SU-DHL-6 (cell line): ENCODE measurements around the gene FRMD3.

Experiments used
- H2AFZ ChIP-seq: fragments of 200-600 bp; sonication (generic); 2 replicates; pipeline ENCODE4 v1.6.1; 2014; ENCODE audit warnings: low read depth, mild to moderate bottlenecking, moderate library complexity, mixed read lengths, antibody characterized with exemption, low read length; ENCODE audit not compliant: severe bottlenecking
- H3F3A ChIP-seq: fragments of 200-600 bp; shearing (Covaris generic); 2 replicates; pipeline ENCODE4 v1.6.0; 2016; ENCODE audit warnings: antibody characterized with exemption, mild to moderate bottlenecking; ENCODE audit not compliant: insufficient read depth
- H3K27ac ChIP-seq: fragments of 200-600 bp; sonication (generic); 2 replicates; pipeline ENCODE4 v1.5.1; 2016; ENCODE audit warnings: low read depth, mild to moderate bottlenecking, low read length, moderate library complexity, mixed read lengths
- H3K27me3 ChIP-seq: fragments of 200-600 bp; sonication (generic), shearing (Covaris generic); 2 replicates; pipeline ENCODE4 v1.6.0; 2014; ENCODE audit warnings: mild to moderate bottlenecking, low read length
- H3K36me3 ChIP-seq: fragments of 200-600 bp; sonication (generic); 2 replicates; pipeline ENCODE4 v1.6.1; 2014; ENCODE audit warnings: mild to moderate bottlenecking, low read length, mixed read lengths
- H3K4me2 ChIP-seq: fragments of 300-600, 200-600 bp; shearing (Covaris generic), sonication (generic); 2 replicates; pipeline ENCODE4 v1.6.0; 2014; ENCODE audit warnings: low read length, low read depth, mild to moderate bottlenecking; ENCODE audit not compliant: poor library complexity, severe bottlenecking
- H3K4me3 ChIP-seq: fragments of 200-600 bp; sonication (generic); 2 replicates; pipeline ENCODE4 v1.5.1; 2014; ENCODE audit warnings: antibody characterized with exemption, low read length, mild to moderate bottlenecking, mixed read lengths; ENCODE audit not compliant: insufficient read depth, poor library complexity, severe bottlenecking
- H3K79me2 ChIP-seq: fragments of 200-600 bp; sonication (generic); 2 replicates; pipeline ENCODE4 v1.6.1; 2014; ENCODE audit warnings: mild to moderate bottlenecking, low read length, moderate library complexity; ENCODE audit not compliant: insufficient read depth
- H3K9ac ChIP-seq: fragments of 200-600 bp; sonication (generic); 2 replicates; pipeline ENCODE4 v1.7.0; 2014; ENCODE audit warnings: mild to moderate bottlenecking, low read length
- H3K9me2 ChIP-seq: fragments of 200-600 bp; sonication (generic); replicated peaks from 2 replicates; pipeline ENCODE4 v1.6.1; 2014; ENCODE audit warnings: low read length; ENCODE audit not compliant: insufficient read depth
- H3K9me3 ChIP-seq: fragments of 200-600 bp; sonication (generic); 2 replicates; pipeline ENCODE4 v1.6.1; 2014; ENCODE audit warnings: low read length, mixed read lengths; ENCODE audit not compliant: insufficient read depth
- H4K20me1 ChIP-seq: fragments of 200-600 bp; sonication (generic); 2 replicates; pipeline ENCODE4 v1.6.1; 2014; ENCODE audit warnings: low read depth, mild to moderate bottlenecking, antibody characterized with exemption, low read length, moderate library complexity, mixed read lengths
- EZH2phosphoT487 ChIP-seq: fragments of 200-600 bp; sonication (generic), shearing (Covaris generic); conservative IDR thresholded peaks from 2 replicates; pipeline ENCODE4 v1.6.1; 2018; ENCODE audit warnings: mild to moderate bottlenecking, antibody characterized with exemption, low read length, moderate library complexity, mixed read lengths
- TF ChIP-seq, protein P1 (sequence below): fragments of 200-600 bp; sonication (generic); IDR thresholded peaks from one replicate; pipeline ENCODE4 v1.5.1; 2017; ENCODE audit warnings: antibody characterized with exemption, mild to moderate bottlenecking, low read length, moderate library complexity; ENCODE audit not compliant: insufficient read depth, poor library complexity, severe bottlenecking

Gene FRMD3

DNA sequence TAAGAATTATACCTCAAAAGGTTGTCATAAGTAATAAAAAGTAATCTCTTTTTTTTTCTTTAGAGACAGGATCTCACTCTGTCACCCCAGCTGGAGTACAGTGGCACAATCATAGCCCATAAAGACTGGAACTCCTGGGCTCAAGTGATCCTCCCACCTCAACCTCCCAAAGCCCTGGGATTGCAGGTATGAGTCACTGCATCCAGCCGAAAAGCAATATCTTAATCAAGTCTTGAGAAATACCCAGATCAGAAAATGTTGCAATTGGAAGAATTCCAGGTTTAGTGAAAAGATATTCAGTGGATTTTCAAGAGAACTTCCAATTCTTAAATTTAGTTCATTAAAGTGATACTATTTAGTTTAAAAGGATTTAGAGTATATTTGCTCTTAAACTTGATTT lies 43.8 kb upstream of the FRMD3 start:
- H3K9me3 ChIP-seq = no peaks in the 10 kb centered on the region
- no peaks in the 10 kb centered on the region for H3K36me3 ChIP-seq
- no peak overlapping the region for H3K4me3 ChIP-seq
- no peak overlapping the region for H3K27ac ChIP-seq
- H4K20me1 ChIP-seq = no peaks in the 10 kb centered on the region
- H3K4me2 ChIP-seq = no peak overlapping the region
- no peaks in the 10 kb centered on the region for H3K27me3 ChIP-seq
- TF ChIP-seq EZH2phosphoT487 = no peak
- TF ChIP-seq, protein P1, sequence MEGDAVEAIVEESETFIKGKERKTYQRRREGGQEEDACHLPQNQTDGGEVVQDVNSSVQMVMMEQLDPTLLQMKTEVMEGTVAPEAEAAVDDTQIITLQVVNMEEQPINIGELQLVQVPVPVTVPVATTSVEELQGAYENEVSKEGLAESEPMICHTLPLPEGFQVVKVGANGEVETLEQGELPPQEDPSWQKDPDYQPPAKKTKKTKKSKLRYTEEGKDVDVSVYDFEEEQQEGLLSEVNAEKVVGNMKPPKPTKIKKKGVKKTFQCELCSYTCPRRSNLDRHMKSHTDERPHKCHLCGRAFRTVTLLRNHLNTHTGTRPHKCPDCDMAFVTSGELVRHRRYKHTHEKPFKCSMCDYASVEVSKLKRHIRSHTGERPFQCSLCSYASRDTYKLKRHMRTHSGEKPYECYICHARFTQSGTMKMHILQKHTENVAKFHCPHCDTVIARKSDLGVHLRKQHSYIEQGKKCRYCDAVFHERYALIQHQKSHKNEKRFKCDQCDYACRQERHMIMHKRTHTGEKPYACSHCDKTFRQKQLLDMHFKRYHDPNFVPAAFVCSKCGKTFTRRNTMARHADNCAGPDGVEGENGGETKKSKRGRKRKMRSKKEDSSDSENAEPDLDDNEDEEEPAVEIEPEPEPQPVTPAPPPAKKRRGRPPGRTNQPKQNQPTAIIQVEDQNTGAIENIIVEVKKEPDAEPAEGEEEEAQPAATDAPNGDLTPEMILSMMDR = no peak
- H3K79me2 ChIP-seq = no peaks in the 10 kb centered on the region
- H3K9ac ChIP-seq = no peak overlapping the region
- H2AFZ ChIP-seq = no peak overlapping the region
- no peaks in the 10 kb centered on the region for H3K9me2 ChIP-seq
- no peaks in the 10 kb centered on the region for H3F3A ChIP-seq

DNA sequence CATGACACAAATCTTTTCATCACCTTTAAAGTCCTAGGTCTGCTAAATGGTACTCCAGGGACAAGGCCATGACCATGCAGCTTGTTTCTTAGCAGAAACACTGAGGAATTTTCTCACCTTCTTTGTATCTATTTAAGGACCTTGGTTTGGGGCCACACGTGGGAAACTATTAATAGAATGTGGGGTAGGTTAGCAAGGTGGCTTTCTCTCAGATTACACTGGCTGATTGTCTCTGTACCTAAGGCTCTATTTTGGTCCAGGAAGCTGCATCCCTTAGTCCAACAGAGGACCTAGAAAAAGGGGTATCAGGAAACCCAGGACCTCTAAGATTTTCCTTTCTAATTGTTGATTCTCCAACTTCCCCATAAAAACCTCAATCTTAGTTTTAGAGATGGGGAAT lies 36.3 kb upstream of the FRMD3 start:
- no peaks in the 10 kb centered on the region for H3K79me2 ChIP-seq
- no peaks in the 10 kb centered on the region for H3K27me3 ChIP-seq
- no peaks in the 10 kb centered on the region for H3K36me3 ChIP-seq
- H2AFZ ChIP-seq = no peak overlapping the region
- no peaks in the 10 kb centered on the region for H3K9me3 ChIP-seq
- no peaks in the 10 kb centered on the region for H3K9me2 ChIP-seq
- H3K4me3 ChIP-seq = no peak overlapping the region
- no peaks in the 10 kb centered on the region for H4K20me1 ChIP-seq
- no peak overlapping the region for H3K27ac ChIP-seq
- TF ChIP-seq, protein P1 = no peak
- TF ChIP-seq EZH2phosphoT487 = no peak
- H3K9ac ChIP-seq = no peak overlapping the region
- no peaks in the 10 kb centered on the region for H3F3A ChIP-seq
- no peak overlapping the region for H3K4me2 ChIP-seq

DNA sequence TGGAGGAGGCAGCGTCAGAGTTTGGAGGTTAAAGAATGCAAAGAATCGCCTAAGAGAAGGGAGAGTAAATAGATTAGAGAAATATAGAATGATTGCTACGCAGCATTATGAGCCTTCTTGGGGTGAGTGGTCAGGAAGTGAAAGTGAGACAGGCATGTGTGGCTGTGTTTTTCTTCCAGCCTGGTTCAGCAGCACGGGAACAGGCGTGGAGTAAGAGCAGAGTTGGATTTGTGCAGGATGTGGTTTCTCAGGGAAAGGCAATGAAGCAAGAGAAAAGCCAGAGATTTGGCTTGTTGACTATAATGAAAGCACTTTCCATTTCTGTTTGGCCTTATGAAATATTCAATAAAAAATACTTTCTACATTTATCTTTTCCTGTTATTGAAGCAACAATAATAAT lies 34.3 kb upstream of the FRMD3 start:
- no peak for TF ChIP-seq EZH2phosphoT487
- TF ChIP-seq, protein P1 = no peak
- H3K27me3 ChIP-seq = no peaks in the 10 kb centered on the region
- no peak overlapping the region for H3K9ac ChIP-seq
- no peaks in the 10 kb centered on the region for H3K36me3 ChIP-seq
- H3F3A ChIP-seq = no peaks in the 10 kb centered on the region
- H2AFZ ChIP-seq = no peak overlapping the region
- no peak overlapping the region for H3K4me2 ChIP-seq
- no peak overlapping the region for H3K27ac ChIP-seq
- H3K4me3 ChIP-seq = no peak overlapping the region
- H3K79me2 ChIP-seq = no peaks in the 10 kb centered on the region
- H4K20me1 ChIP-seq = no peaks in the 10 kb centered on the region
- no peaks in the 10 kb centered on the region for H3K9me3 ChIP-seq
- H3K9me2 ChIP-seq = no peaks in the 10 kb centered on the region
